Endothelial cell of umbilical vein (primary cell): ENCODE measurements around the gene PRRC2B. TPM values are rescaled to one million over a fixed set of nuclear protein-coding genes. Genes with fewer than 3 reads are reported as not detected.

ENCODE experiments used
- BruUV-seq: library from RNA; stranded (reverse); fragments of 400-500 nt; replicated peaks from 2 replicates; lab custom pipeline; 2021; lab: Mats Ljungman, UMichigan
- CTCF ChIA-PET: fragments of 300-600, 350-600 bp; sonication (Branson Sonifier 250); formaldehyde crosslinking; loops from one replicate; lab custom pipeline; 2021; ENCODE audit warnings: antibody characterized with exemption, inconsistent platforms; lab: Charles Lee
- POLR2A ChIA-PET: fragments of 300-600, 350-600 bp; sonication (Branson Sonifier 250); formaldehyde crosslinking; loops from one replicate; lab custom pipeline; 2021; ENCODE audit warnings: antibody characterized with exemption, inconsistent platforms; lab: Charles Lee
- DNase-seq: peaks from one replicate; pipeline ENCODE4 v3.0.0-alpha.2; 2011; ENCODE audit warnings: low read depth, low spot score
- FAIRE-seq: peaks from 2 replicates; lab custom pipeline; 2011; peaks lifted over from hg19 to GRCh38; lab: Jason Lieb, UNC
- H2AFZ ChIP-seq: 2 replicates; pipeline ENCODE4 v1.6.0; 2012; ENCODE audit warnings: low read depth, low read length, control low read depth, inconsistent platforms
- H3K27ac ChIP-seq: 2 replicates; pipeline ENCODE4 v1.5.1; 2011; ENCODE audit warnings: low read depth, mild to moderate bottlenecking, control low read depth, low read length, moderate library complexity; ENCODE audit not compliant: insufficient read depth
- H3K27me3 ChIP-seq, 2 experiments: 2 replicates each; pipeline versions ENCODE4 v1.6.0 to v1.6.1; 2011; ENCODE audit warnings: low read length in 2 of 2, mixed read lengths in 1 of 2; ENCODE audit not compliant: control insufficient read depth in 2 of 2, insufficient read depth in 2 of 2
- H3K36me3 ChIP-seq, 2 experiments: 2 replicates in 1 of 2; 3 replicates in 1 of 2; pipeline ENCODE4 v1.5.1; 2011; ENCODE audit warnings: low read length in 2 of 2, mild to moderate bottlenecking in 1 of 2, moderate library complexity in 1 of 2; ENCODE audit not compliant: control insufficient read depth in 2 of 2, insufficient read depth in 2 of 2; ENCODE audit errors: extremely low read depth in 1 of 2
- H3K4me1 ChIP-seq: 3 replicates; pipeline ENCODE4 v1.5.1; 2011; ENCODE audit warnings: mild to moderate bottlenecking, low read length; ENCODE audit not compliant: control insufficient read depth, insufficient read depth; ENCODE audit errors: extremely low read depth
- H3K4me2 ChIP-seq: 2 replicates; pipeline ENCODE4 v1.6.1; 2011; ENCODE audit warnings: low read length, control low read depth, mixed read lengths; ENCODE audit not compliant: insufficient read depth
- H3K4me3 ChIP-seq, 3 experiments: fragments of 200-600 bp in 1 of 3; sonication (generic), shearing (Covaris generic) in 1 of 3; replicated peaks in 1 of 3; 2 replicates each; pipeline ENCODE4 v1.5.1; 2011 to 2016; ENCODE audit warnings: control low read depth in 3 of 3, low read length in 3 of 3, mild to moderate bottlenecking in 2 of 3, inconsistent platforms in 1 of 3, low read depth in 1 of 3, moderate library complexity in 1 of 3; ENCODE audit not compliant: insufficient read depth in 1 of 3
- H3K79me2 ChIP-seq: 2 replicates; pipeline ENCODE4 v1.6.0; 2012; ENCODE audit warnings: low read length, inconsistent platforms; ENCODE audit not compliant: control insufficient read depth, insufficient read depth
- H3K9ac ChIP-seq: replicated peaks from 2 replicates; pipeline ENCODE3; 2011; ENCODE audit warnings: low read length, control low read depth; ENCODE audit not compliant: insufficient read depth; ENCODE audit errors: extremely low read depth
- H3K9me1 ChIP-seq: replicated peaks from 3 replicates; pipeline ENCODE4 v1.6.0; 2011; ENCODE audit warnings: mild to moderate bottlenecking, low read length; ENCODE audit not compliant: control insufficient read depth, insufficient read depth; ENCODE audit errors: extremely low read depth
- H3K9me3 ChIP-seq: replicated peaks from 2 replicates; pipeline ENCODE4 v1.5.1; 2012; ENCODE audit warnings: low read length, inconsistent platforms; ENCODE audit not compliant: control insufficient read depth, insufficient read depth
- H4K20me1 ChIP-seq: replicated peaks from 2 replicates; pipeline ENCODE3; 2011; ENCODE audit warnings: mild to moderate bottlenecking, low read length; ENCODE audit not compliant: control insufficient read depth, insufficient read depth; ENCODE audit errors: extremely low read depth
- CTCF ChIP-seq, 2 donors: IDR thresholded peaks; 1 replicate in 1 of 2; 2 replicates in 1 of 2; pipeline ENCODE4 v1.5.1; 2011; ENCODE audit warnings: low read length in 2 of 2, mild to moderate bottlenecking in 2 of 2, moderate library complexity in 2 of 2, control low read depth in 1 of 2, inconsistent platforms in 1 of 2, low read depth in 1 of 2; ENCODE audit not compliant: insufficient read depth in 1 of 2; ENCODE audit errors: extremely low read depth in 1 of 2
- FOS ChIP-seq: IDR thresholded peaks from 2 replicates; pipeline ENCODE4 v1.6.1; 2011; ENCODE audit warnings: mild to moderate bottlenecking, low read length, moderate library complexity, borderline replicate concordance; ENCODE audit not compliant: insufficient read depth
- JUN ChIP-seq: IDR thresholded peaks from 2 replicates; pipeline ENCODE4 v1.6.1; 2011; ENCODE audit warnings: borderline replicate concordance, low read depth; ENCODE audit not compliant: insufficient read length, insufficient read depth
- dilution Hi-C: fragments of 300-500 bp; cut with MboI; formaldehyde crosslinking; loops from one replicate; pipeline ENCODE4 v1.15.0; 2019; ENCODE audit warnings: low sequenced_read_pairs; ENCODE audit not compliant: extremely low pct_ligation_motif_present
- intact Hi-C: fragments of 100-400 bp; cut with micrococcal nuclease; formaldehyde crosslinking; loops from one replicate; pipeline ENCODE4 v1.10.0; 2022
- polyA plus RNA-seq, 4 experiments: library from polyadenylated mRNA; depleted of rRNA in 3 of 4; stranded (reverse) in 3 of 4; unstranded in 1 of 4; fragments of >200 nt; gene quantifications; 2 replicates each; pipeline versions ENCODE4 v1.2.1 to v1.2.3, GENCODE V29; 2011 to 2012; ENCODE audit warnings: missing spikeins in 1 of 4
- total RNA-seq: library from RNA; stranded (reverse); gene quantifications from 2 replicates; pipeline ENCODE4 v1.2.3, GENCODE V29; 2021
- TF ChIP-seq, protein P1 (sequence below): IDR thresholded peaks from 2 replicates; pipeline ENCODE4 v1.6.1; 2011; ENCODE audit not compliant: insufficient read depth, insufficient read length

Gene PRRC2B
- total and polyA plus RNA-seq, 2 donors (not counting 3 experiments of a cell fraction or from before 2014, with no cell fraction given) = 35.6 to 256 TPM

GRCh38 chr9:131405428-131405827 lies 11.5 kb downstream of the PRRC2B start:
- Histone ChIP-seq H3K36me3 (no peaks in the 10 kb centered on the region), H3K4me2 (no peak overlapping the region), H3K4me1 (peaks cover 59% of the 10 kb centered on the region), H3K27me3 (no peaks in the 10 kb centered on the region), H3K27ac (no peak overlapping the region), H3K9ac (no peak overlapping the region), H3K79me2 (peaks cover 100% of the 10 kb centered on the region), H2AFZ (no peak overlapping the region), H3K4me3 (no peak overlapping the region), H4K20me1 (peaks cover 25% of the 10 kb centered on the region), H3K9me1 (no peaks in the 10 kb centered on the region), H3K9me3 (no peaks in the 10 kb centered on the region)
- intact Hi-C loops (no loop called here), dilution Hi-C loops (no loop called here)
- no TSS peak for BruUV-seq
- ChIA-PET CTCF (interaction anchor here (0.5 to 1.4 kb wide), 4 partner anchors 22 to 32 kb away, joined by 3 to 4 read pairs (median 3); no protein-coding TSS in a partner anchor), POLR2A (no interaction called here)
- DNase-seq = no peak
- no peak for FAIRE-seq
- no peak for TF ChIP-seq FOS
- no peak for TF ChIP-seq CTCF (IDR thresholded peaks at IDR 0.05; ENCODE audit: extremely low read depth in 1 of 2, insufficient read depth in 1 of 2, low read depth in 1 of 2, low read length in 2 of 2)
- no peak for TF ChIP-seq JUN
- TF ChIP-seq, protein P1, sequence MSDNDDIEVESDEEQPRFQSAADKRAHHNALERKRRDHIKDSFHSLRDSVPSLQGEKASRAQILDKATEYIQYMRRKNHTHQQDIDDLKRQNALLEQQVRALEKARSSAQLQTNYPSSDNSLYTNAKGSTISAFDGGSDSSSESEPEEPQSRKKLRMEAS = no peak
